PFSK-1 (cell line): ENCODE measurements around the gene RDM1.

Source experiments
- FOXP2 ChIP-seq: optimal IDR thresholded peaks from 2 replicates; pipeline ENCODE3; 2011; ENCODE audit warnings: borderline replicate concordance, control low read depth, inconsistent platforms; ENCODE audit not compliant: insufficient read depth; ENCODE audit errors: extremely low read length, extremely low read depth
- POLR2AphosphoS5 ChIP-seq: IDR thresholded peaks from 2 replicates; pipeline ENCODE4 v1.6.1; 2012; ENCODE audit warnings: low read depth, mild to moderate bottlenecking, control low read depth, low read length, moderate library complexity
- SIN3A ChIP-seq: IDR thresholded peaks from 2 replicates; pipeline ENCODE4 v1.6.1; 2012; ENCODE audit warnings: mild to moderate bottlenecking, low read length, moderate library complexity, borderline replicate concordance; ENCODE audit not compliant: insufficient read depth
- TAF1 ChIP-seq: IDR thresholded peaks from 2 replicates; pipeline ENCODE4 v1.6.1; 2012; ENCODE audit warnings: low read length, control low read depth, borderline replicate concordance; ENCODE audit not compliant: insufficient read depth
- TF ChIP-seq, protein P1 (sequence below), 2 experiments: IDR thresholded peaks; 2 replicates each; pipeline versions ENCODE4 v1.6.1 to v1.8.0; 2011 to 2012; ENCODE audit warnings: low read depth in 2 of 2, low read length in 2 of 2, control low read depth in 1 of 2, inconsistent platforms in 1 of 2, mild to moderate bottlenecking in 1 of 2, moderate library complexity in 1 of 2; ENCODE audit not compliant: insufficient read depth in 1 of 2

RDM1 gene

DNA sequence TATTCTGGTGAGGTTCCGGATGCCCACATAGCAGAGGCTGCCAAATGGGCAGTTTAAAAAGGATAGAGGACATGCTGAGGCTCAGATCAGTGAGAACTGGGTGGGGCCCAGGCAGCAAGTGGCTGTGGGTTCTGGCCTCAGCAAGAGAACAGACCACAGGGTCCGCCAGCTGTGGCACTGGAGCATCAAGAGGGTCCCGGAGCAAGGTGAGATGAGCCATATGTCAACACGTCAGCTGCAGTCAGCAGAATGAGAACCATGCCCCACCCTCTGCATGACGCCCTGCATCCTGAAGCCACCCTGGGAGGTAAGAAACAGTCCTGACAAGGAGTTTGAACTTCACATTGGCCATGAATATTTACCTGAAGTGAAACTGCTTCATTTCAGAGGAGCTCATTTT is 30.3 kb downstream of the RDM1 start:
- TF ChIP-seq, protein P1, sequence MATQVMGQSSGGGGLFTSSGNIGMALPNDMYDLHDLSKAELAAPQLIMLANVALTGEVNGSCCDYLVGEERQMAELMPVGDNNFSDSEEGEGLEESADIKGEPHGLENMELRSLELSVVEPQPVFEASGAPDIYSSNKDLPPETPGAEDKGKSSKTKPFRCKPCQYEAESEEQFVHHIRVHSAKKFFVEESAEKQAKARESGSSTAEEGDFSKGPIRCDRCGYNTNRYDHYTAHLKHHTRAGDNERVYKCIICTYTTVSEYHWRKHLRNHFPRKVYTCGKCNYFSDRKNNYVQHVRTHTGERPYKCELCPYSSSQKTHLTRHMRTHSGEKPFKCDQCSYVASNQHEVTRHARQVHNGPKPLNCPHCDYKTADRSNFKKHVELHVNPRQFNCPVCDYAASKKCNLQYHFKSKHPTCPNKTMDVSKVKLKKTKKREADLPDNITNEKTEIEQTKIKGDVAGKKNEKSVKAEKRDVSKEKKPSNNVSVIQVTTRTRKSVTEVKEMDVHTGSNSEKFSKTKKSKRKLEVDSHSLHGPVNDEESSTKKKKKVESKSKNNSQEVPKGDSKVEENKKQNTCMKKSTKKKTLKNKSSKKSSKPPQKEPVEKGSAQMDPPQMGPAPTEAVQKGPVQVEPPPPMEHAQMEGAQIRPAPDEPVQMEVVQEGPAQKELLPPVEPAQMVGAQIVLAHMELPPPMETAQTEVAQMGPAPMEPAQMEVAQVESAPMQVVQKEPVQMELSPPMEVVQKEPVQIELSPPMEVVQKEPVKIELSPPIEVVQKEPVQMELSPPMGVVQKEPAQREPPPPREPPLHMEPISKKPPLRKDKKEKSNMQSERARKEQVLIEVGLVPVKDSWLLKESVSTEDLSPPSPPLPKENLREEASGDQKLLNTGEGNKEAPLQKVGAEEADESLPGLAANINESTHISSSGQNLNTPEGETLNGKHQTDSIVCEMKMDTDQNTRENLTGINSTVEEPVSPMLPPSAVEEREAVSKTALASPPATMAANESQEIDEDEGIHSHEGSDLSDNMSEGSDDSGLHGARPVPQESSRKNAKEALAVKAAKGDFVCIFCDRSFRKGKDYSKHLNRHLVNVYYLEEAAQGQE (IDR thresholded peaks at IDR 0.05; ENCODE audit: insufficient read depth in 1 of 2, low read depth in 2 of 2, low read length in 2 of 2), result no peak
- TF ChIP-seq TAF1 (no peak), FOXP2 (no peak), POLR2AphosphoS5 (no peak), SIN3A (no peak)

DNA sequence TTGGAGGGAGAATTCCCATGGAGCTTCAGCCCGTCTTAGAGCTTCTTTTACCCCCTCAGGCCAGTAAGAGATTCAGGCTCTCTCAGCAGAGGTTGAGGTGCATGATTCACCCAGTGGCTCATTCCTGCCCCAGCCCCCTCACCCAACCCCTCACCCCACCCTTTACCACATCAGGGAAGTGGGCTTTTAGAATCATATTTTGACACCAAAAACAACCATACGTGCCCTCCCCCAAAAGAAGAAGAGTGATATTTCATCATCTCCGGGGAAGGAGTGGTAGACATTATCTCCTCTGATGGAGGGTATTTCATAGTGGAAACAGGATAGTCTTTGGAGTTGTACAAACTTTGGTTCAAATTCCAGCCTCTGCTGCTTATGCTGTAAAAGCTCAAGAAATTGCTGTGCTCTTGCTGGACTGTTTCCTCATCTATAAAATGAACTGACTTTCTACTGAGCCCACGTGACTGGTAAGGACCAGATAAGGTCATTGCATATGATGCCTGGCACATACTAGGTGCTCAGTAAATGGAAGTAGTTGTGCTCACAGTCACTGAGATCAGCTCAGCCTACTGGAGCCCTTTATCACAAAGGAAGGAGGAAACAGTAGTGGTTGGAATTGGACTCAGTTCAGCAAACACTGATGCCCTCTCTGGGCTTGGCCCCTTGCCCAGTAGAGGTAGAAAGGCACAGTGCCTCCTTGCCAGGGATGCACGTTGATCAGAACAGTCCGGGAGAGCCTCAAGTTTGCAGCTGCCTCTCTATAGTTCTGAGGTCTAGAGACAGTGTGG is 32.1 kb downstream of the RDM1 start:
- TF ChIP-seq, protein P1 (IDR thresholded peaks at IDR 0.05; ENCODE audit: insufficient read depth in 1 of 2, low read depth in 2 of 2, low read length in 2 of 2), result no peak
- TF ChIP-seq POLR2AphosphoS5 (no peak), TAF1 (no peak)

DNA sequence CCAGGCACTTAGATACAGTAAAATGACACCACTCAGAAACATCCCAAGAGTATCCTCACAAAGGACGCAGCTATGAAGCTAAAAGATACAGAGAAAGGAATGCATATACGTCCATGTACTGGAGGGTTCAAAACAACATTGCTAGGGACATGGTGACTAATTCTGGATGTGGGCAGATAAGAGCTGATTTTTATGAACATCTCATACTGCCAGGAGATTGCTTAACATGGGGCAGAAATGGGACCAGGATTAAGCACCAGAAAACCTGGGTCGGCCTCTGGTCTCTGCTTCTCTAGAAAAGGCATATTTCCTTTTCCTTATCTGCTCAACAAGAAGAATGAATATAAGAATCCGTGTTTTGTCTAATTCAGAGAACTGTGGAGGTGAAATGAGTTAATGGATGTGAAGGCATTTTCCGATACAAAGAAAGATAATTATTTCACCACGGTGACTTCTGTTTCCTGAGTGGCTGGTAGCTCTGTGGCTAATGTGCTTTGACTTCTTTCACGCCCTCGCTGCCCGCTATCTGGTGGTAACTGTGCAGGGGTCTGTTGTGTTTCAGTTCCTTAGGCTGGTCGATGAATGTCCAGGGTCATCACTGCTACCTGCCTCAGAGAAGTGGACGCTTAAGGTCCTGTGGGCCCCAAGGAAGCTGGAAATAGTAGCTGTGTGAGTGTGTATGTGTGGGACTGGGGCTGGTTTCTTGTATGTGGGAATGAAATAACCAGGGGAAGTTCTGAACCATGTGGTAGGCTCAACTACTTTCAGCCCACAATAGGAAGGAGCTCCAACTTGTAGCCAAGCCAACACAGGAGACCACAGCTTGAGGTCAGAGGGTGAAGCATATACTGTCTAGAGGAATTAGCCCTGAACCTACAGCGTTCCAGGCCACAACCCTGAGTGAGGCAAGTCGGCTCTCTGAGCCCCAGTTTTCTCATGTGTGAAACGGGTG is 34.7 kb downstream of the RDM1 start:
- no peak for TF ChIP-seq TAF1
- TF ChIP-seq, protein P1 (IDR thresholded peaks at IDR 0.05; ENCODE audit: insufficient read depth in 1 of 2, low read depth in 2 of 2, low read length in 2 of 2), result no peak
- no peak for TF ChIP-seq POLR2AphosphoS5
- no peak for TF ChIP-seq SIN3A
- no peak for TF ChIP-seq FOXP2

DNA sequence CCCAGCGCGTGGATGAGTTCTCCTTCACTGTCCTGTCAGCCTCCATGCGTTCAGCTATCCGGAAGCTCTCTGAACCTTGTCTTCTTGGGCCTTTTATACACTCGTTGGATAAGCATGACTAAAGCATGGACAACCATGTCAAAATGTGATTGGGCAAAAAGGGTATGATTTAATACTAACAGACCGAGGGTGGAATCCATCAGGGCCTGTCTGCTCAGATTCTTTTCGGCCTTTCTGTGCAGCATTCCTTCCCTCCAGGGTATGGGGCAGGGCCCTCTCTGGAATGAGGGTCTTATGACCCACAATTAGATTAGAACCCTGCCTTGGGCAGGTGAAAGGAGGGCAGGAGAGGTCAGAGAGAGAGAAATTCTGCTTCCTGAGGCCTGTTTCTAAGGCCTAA is 36.4 kb downstream of the RDM1 start:
- TF ChIP-seq, protein P1 (IDR thresholded peaks at IDR 0.05; ENCODE audit: insufficient read depth in 1 of 2, low read depth in 2 of 2, low read length in 2 of 2), result no peak
- TF ChIP-seq TAF1 (no peak), FOXP2 (no peak), POLR2AphosphoS5 (no peak), SIN3A (no peak)
